ENCODE data around the gene FAM171A2.
"Not testable (repeated sequence)": the region's sequence is repeated elsewhere in the genome, so short reads cannot be mapped to it uniquely, and the experiment has no call there.

FAM171A2 gene

GRCh38 chr17:44343510-44344209, 20.0 kb downstream of the FAM171A2 start:
- Histone ChIP-seq H3K4me1 (ENCODE audit: control insufficient read depth, low read length) (peaks cover 39% of the 10 kb centered on the region), H3K27me3 (ENCODE audit: control insufficient read depth, low read length) (peaks cover 2% of the 10 kb centered on the region; the same call in 1 of the 2 replicates), H3F3A (ENCODE audit: control insufficient read depth, insufficient read depth) (peaks cover 21% of the 10 kb centered on the region), H3K9me3 (ENCODE audit: control insufficient read depth, insufficient read depth, low read length) (no peaks in the 10 kb centered on the region), H3K27ac (ENCODE audit: low read depth, low read length) (no peak overlapping the region), H3K36me3 (ENCODE audit: control insufficient read depth, low read length) (peaks cover 8% of the 10 kb centered on the region), H3K79me2 (ENCODE audit: control insufficient read depth, low read length) (peaks cover 19% of the 10 kb centered on the region), H3K4me2 (ENCODE audit: low read length) (peak overlapping the region; percentile 100), H3K4me3 (ENCODE audit: low read length) (no peak overlapping the region), H4K20me1 (ENCODE audit: control insufficient read depth, insufficient read depth, low read depth, low read length) (no peaks in the 10 kb centered on the region), H3K9me2 (replicated peaks; ENCODE audit: control insufficient read depth, low read length) (no peaks in the 10 kb centered on the region)
- no peak for TF ChIP-seq EZH2phosphoT487 (IDR thresholded peaks at IDR 0.05; ENCODE audit: borderline replicate concordance, low read length)
- no peak for TF ChIP-seq CTCF (IDR thresholded peaks at IDR 0.05; ENCODE audit: low read depth, low read length, poor library complexity, severe bottlenecking)

- peaks cover 17% of the 10 kb centered on the region for H3K4me1 ChIP-seq (ENCODE audit: control insufficient read depth, low read length)
- not testable (repeated sequence) for H4K20me1 ChIP-seq (ENCODE audit: control insufficient read depth, insufficient read depth, low read depth, low read length); H3K4me2 ChIP-seq (ENCODE audit: low read length); H3K9me3 ChIP-seq (ENCODE audit: control insufficient read depth, insufficient read depth, low read length); H3K27ac ChIP-seq (ENCODE audit: low read depth, low read length); H3K27me3 ChIP-seq (ENCODE audit: control insufficient read depth, low read length); H3K79me2 ChIP-seq (ENCODE audit: control insufficient read depth, low read length); H3K4me3 ChIP-seq (ENCODE audit: low read length); H3F3A ChIP-seq (ENCODE audit: control insufficient read depth, insufficient read depth); H3K36me3 ChIP-seq (ENCODE audit: control insufficient read depth, low read length); H3K9me2 ChIP-seq (replicated peaks; ENCODE audit: control insufficient read depth, low read length)
Measured at GRCh38 chr17:44340553-44340952, 23.1 kb downstream of the FAM171A2 start.

GRCh38 chr17:44338702-44339101, 25.0 kb downstream of the FAM171A2 start:
- no peaks in the 10 kb centered on the region for H3K9me2 ChIP-seq (replicated peaks; ENCODE audit: control insufficient read depth, low read length)
- H3K27ac ChIP-seq (ENCODE audit: low read depth, low read length) = no peak overlapping the region
- TF ChIP-seq EZH2phosphoT487 (IDR thresholded peaks at IDR 0.05; ENCODE audit: borderline replicate concordance, low read length) = no peak
- no peak for TF ChIP-seq CTCF (IDR thresholded peaks at IDR 0.05; ENCODE audit: low read depth, low read length, poor library complexity, severe bottlenecking)
- peaks cover 2% of the 10 kb centered on the region; the same call in 1 of the 2 replicates for H3K27me3 ChIP-seq (ENCODE audit: control insufficient read depth, low read length)
- no peak overlapping the region for H3K4me3 ChIP-seq (ENCODE audit: low read length)
- H3F3A ChIP-seq (ENCODE audit: control insufficient read depth, insufficient read depth) = no peaks in the 10 kb centered on the region; the same call in 1 of the 2 replicates
- no peak overlapping the region for H3K4me2 ChIP-seq (ENCODE audit: low read length)
- H4K20me1 ChIP-seq (ENCODE audit: control insufficient read depth, insufficient read depth, low read depth, low read length) = no peaks in the 10 kb centered on the region
- no peaks in the 10 kb centered on the region for H3K36me3 ChIP-seq (ENCODE audit: control insufficient read depth, low read length)
- H3K79me2 ChIP-seq (ENCODE audit: control insufficient read depth, low read length) = no peaks in the 10 kb centered on the region
- H3K9me3 ChIP-seq (ENCODE audit: control insufficient read depth, insufficient read depth, low read length) = no peaks in the 10 kb centered on the region
- H3K4me1 ChIP-seq (ENCODE audit: control insufficient read depth, low read length) = peaks cover 22% of the 10 kb centered on the region

GRCh38 chr17:44335968-44336367, 27.7 kb downstream of the FAM171A2 start:
- TF ChIP-seq EZH2phosphoT487 (IDR thresholded peaks at IDR 0.05; ENCODE audit: borderline replicate concordance, low read length) (no peak), CTCF (IDR thresholded peaks at IDR 0.05; ENCODE audit: low read depth, low read length, poor library complexity, severe bottlenecking) (no peak)
- H3K4me1 ChIP-seq (ENCODE audit: control insufficient read depth, low read length) = peaks cover 40% of the 10 kb centered on the region
- no peaks in the 10 kb centered on the region for H3K9me2 ChIP-seq (replicated peaks; ENCODE audit: control insufficient read depth, low read length)
- H3K4me3 ChIP-seq (ENCODE audit: low read length) = no peak overlapping the region
- peaks cover 2% of the 10 kb centered on the region for H3F3A ChIP-seq (ENCODE audit: control insufficient read depth, insufficient read depth)
- H3K27ac ChIP-seq (ENCODE audit: low read depth, low read length) = no peak overlapping the region
- H3K27me3 ChIP-seq (ENCODE audit: control insufficient read depth, low read length) = no peaks in the 10 kb centered on the region
- no peaks in the 10 kb centered on the region for H3K36me3 ChIP-seq (ENCODE audit: control insufficient read depth, low read length)
- H3K4me2 ChIP-seq (ENCODE audit: low read length) = peak overlapping the region; percentile 52; the same call in 1 of the 2 replicates
- no peaks in the 10 kb centered on the region for H4K20me1 ChIP-seq (ENCODE audit: control insufficient read depth, insufficient read depth, low read depth, low read length)
- no peaks in the 10 kb centered on the region for H3K9me3 ChIP-seq (ENCODE audit: control insufficient read depth, insufficient read depth, low read length)
- H3K79me2 ChIP-seq (ENCODE audit: control insufficient read depth, low read length) = no peaks in the 10 kb centered on the region
